ENCODE results near the gene NAB2.

The NAB2 gene

DNA sequence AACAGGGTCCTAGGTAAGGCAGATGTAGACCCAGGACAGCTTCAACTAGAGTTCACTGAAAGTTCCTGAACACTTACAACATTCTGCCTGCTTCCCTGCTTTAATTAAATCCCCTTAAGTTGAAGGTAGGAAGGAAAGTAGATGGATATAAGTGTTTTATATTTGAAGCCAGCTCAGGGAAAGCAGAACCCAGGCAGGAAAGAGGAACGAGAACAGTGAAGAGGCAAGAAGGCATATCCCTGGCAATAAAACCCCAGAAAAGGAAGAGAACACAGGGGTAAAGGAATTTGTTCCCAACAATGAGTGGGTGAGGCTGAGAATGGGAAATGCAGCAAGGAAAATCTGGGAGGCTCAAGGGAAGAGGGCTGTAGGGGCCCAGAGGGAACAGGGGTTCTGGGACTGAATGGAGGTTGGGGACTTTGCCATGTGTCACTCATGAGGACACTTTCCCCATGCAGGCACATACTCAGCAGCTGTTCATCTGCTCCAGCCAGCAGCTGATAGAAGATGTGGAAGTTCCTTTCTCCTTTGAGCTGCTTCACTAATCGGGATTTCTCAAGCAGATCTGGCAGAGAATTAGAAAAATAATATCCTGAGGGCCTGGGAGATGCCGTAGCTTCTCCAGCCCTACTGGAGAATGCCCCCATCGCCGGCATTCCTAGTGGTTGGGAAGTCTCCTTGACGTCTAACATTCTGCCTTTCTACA is 42.7 kb upstream of the NAB2 start:
- TF ChIP-seq, protein P1, sequence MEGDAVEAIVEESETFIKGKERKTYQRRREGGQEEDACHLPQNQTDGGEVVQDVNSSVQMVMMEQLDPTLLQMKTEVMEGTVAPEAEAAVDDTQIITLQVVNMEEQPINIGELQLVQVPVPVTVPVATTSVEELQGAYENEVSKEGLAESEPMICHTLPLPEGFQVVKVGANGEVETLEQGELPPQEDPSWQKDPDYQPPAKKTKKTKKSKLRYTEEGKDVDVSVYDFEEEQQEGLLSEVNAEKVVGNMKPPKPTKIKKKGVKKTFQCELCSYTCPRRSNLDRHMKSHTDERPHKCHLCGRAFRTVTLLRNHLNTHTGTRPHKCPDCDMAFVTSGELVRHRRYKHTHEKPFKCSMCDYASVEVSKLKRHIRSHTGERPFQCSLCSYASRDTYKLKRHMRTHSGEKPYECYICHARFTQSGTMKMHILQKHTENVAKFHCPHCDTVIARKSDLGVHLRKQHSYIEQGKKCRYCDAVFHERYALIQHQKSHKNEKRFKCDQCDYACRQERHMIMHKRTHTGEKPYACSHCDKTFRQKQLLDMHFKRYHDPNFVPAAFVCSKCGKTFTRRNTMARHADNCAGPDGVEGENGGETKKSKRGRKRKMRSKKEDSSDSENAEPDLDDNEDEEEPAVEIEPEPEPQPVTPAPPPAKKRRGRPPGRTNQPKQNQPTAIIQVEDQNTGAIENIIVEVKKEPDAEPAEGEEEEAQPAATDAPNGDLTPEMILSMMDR (IDR thresholded peaks at IDR 0.05; ENCODE audit: low read depth, low read length, missing control alignments), result no peak
- H3K4me3 ChIP-seq (replicated peaks; ENCODE audit: low read depth, low read length), result no peak overlapping the region
- no peak for DNase-seq (ENCODE audit: extremely low read depth, low read depth)

DNA sequence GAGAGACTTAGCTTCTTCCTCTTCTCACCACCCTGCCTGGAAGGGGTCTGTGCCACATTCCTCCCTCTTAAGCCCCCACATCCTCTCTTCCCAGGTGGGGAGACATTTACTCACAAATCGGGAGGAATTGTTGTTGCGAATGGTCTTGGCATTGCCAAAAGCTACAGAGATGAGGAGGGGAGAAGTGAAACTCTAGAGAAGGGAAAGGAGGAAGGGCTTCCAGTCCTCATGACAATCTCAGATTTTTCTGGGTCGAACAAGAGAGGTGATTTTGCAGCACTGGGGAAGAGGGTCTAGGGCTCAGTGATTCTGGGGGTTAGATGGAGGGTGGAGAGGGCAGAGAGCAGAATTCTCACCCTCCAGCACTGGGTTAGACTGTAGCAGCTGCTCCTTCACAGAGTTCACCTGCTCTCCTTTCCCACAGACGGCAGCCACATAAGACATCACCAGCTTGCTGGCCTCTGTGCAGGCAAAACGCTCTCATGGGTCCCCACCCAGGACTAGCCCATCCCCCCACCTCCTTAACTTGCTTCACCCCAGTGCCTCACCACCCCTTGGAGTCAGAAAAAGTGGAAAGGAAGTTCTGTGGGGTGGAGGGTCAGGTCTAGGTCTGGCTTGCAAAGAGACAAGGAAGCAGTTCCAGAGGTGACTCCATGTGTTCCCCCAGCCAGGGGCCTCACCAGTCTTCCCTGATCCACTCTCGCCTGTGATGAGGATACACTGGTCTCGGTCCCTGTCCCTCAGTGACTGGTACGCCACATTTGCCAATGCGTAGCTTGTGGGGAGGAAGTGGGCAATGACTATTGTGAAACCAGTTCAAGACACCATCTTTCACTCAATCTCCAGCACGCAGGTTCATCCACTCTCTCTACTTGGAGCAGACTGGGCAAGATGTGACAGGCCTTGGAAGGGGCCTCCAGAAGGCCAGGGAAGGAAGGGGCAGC is 41.7 kb upstream of the NAB2 start:
- no peak for DNase-seq (ENCODE audit: extremely low read depth, low read depth)
- H3K4me3 ChIP-seq (replicated peaks; ENCODE audit: low read depth, low read length), result no peak overlapping the region
- TF ChIP-seq, protein P1 (IDR thresholded peaks at IDR 0.05; ENCODE audit: low read depth, low read length, missing control alignments), result no peak

DNA sequence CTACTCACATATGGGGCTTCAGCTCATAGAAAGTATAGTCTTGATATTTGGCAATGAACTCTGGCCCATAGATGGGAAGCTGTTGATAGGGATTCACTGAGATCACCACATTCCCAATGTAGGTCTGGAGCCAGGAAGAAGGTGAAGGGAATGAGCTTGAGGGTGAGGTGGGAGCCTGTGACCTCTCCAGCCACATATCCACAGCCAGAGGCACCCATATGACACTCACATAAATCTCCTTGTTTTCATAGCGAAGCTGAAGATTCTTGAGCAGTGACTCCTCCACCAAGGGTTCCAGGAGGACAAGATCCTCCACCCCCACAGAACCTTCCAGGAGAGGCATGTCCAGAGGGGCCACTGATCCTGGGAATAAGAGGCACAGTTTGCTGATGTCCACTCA is 40.9 kb upstream of the NAB2 start:
- TF ChIP-seq, protein P1 (IDR thresholded peaks at IDR 0.05; ENCODE audit: low read depth, low read length, missing control alignments), result no peak
- no peak overlapping the region for H3K4me3 ChIP-seq (replicated peaks; ENCODE audit: low read depth, low read length)
- DNase-seq (ENCODE audit: extremely low read depth, low read depth), result no peak

DNA sequence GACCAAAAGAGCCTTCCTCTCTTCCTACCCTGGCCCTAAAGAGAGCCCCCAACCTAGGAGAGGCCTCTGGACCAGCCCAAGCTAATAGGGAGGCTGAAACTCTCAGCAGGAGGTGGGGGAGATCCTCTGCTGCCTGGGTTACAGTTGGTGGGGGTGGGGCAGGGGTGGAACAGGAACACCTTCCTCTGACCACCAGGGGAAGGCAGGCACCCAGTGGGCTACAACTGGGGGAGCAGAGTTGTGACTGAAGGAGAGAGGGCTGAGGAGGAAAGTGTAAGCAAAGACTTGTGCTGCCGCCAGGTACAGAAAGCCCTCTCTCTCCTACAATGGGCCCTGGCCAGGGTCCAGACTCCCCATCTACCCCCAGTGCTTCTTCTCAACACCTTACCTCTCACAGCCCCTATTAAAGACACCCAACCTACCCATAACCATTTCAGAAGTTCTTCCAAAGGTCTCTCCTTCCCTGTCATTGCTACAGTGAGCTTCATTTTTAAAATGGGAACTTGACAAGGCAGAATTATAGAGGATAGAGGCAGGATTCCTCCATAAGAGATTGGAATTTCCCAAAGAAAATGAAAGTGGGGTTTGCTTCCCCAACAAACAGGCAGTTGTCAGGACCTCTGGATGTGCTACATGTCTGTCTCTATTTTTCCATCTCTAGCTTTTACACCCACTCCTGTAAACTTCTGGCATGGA is 40.3 kb upstream of the NAB2 start:
- no peak overlapping the region for H3K4me3 ChIP-seq (replicated peaks; ENCODE audit: low read depth, low read length)
- TF ChIP-seq, protein P1 (IDR thresholded peaks at IDR 0.05; ENCODE audit: low read depth, low read length, missing control alignments), result no peak
- DNase-seq (ENCODE audit: extremely low read depth, low read depth), result no peak

DNA sequence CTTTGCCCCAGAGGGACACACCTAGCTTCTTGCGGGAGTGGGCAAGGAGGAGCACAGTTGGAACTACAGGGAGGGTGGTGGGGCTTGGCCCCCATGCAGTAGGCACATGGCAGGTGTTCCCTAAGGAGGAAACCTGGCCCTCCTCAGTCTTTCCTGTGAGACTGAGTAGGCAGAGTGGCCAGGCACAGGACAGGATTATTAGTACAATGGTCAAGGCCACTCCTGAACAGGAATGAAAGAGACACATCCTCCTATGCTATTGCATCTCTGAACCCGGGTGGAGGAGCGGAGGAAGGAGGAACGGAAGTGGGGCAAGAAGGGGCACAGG is 39.8 kb upstream of the NAB2 start:
- H3K4me3 ChIP-seq (replicated peaks; ENCODE audit: low read depth, low read length), result no peak overlapping the region
- TF ChIP-seq, protein P1 (IDR thresholded peaks at IDR 0.05; ENCODE audit: low read depth, low read length, missing control alignments), result no peak
- DNase-seq (ENCODE audit: extremely low read depth, low read depth), result no peak

DNA sequence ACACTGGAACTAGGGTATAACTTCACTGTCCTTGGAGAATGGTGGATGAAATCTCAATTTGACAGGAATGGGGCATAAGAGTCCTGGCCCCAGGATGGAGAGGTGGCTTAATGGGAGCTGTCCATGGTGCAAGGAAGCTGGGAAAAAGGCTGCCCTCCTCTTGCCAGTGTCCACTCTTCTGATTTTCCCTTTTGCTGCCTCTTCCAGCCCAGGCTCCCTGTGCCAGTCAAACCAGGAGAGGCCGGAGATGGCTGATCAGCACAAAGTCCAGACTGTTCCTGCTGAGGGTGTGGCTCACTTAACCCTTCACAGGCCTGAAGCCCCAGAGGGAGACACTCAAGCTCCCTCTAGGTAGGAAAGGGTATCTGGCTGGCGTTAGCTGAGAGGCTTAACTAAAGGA is 39.0 kb upstream of the NAB2 start, which contains the start of gene MYO1A:
MYO1A (minus strand) TSS at position 240 of the 400 bp plus-strand sequence. CDS start 1,806 bp downstream, outside the sequence.
- DNase-seq (ENCODE audit: extremely low read depth, low read depth), result no peak
- TF ChIP-seq, protein P1 (IDR thresholded peaks at IDR 0.05; ENCODE audit: low read depth, low read length, missing control alignments), result no peak
- no peak within 1 kb of the TSS for H3K4me3 ChIP-seq (replicated peaks; ENCODE audit: low read depth, low read length)
